Tibial artery (tissue), 4 donors: ENCODE data around the gene DLEC1.

Experiments used
- DNase-seq, 2 donors: peaks; one replicate each; pipeline ENCODE4 v3.0.0-alpha.2; 2019
- H3K27ac ChIP-seq, 2 donors: fragments of 200-600 bp; sonication (generic) in 1 of 2; 1 replicate in 1 of 2; 2 replicates in 1 of 2; pipeline ENCODE4 v1.5.1; 2018 to 2019; ENCODE audit warnings: mild to moderate bottlenecking in 1 of 2
- H3K27me3 ChIP-seq, 2 donors: fragments of 200-600 bp; sonication (generic) in 1 of 2; one replicate each; pipeline versions ENCODE4 v1.5.1 to v1.6.0; 2016 to 2019
- H3K36me3 ChIP-seq, 3 donors: fragments of 200-600 bp; sonication (generic) in 2 of 3; one replicate each; pipeline ENCODE4 v1.5.1; 2016 to 2019; ENCODE audit warnings: mild to moderate bottlenecking in 2 of 3
- H3K4me1 ChIP-seq, 4 donors: fragments of 200-600 bp; sonication (generic) in 2 of 4; 1 replicate in 3 of 4; 2 replicates in 1 of 4; pipeline ENCODE4 v1.5.1; 2016 to 2019
- H3K4me3 ChIP-seq, 2 donors: fragments of 200-600 bp; sonication (generic) in 1 of 2; 1 replicate in 1 of 2; 2 replicates in 1 of 2; pipeline ENCODE4 v1.5.1; 2018 to 2019; ENCODE audit warnings: mild to moderate bottlenecking in 2 of 2
- H3K9me3 ChIP-seq, 3 donors: fragments of 200-600 bp; sonication (generic) in 1 of 3; one replicate each; pipeline ENCODE4 v1.5.1; 2016 to 2019
- CTCF ChIP-seq, 2 experiments: fragments of 200-600 bp in 1 of 2; fragments of 450-650 bp in 1 of 2; IDR thresholded peaks; one replicate each; pipeline ENCODE4 v1.5.1; 2017 to 2019; ENCODE audit warnings: antibody characterized with exemption in 2 of 2, mild to moderate bottlenecking in 1 of 2, moderate library complexity in 1 of 2
- intact Hi-C: fragments of 100-400 bp; cut with DNase I; formaldehyde crosslinking; loops from one replicate; pipeline ENCODE4 v1.15.0; 2023; ENCODE audit warnings: low total_unique reads

Gene DLEC1

DNA sequence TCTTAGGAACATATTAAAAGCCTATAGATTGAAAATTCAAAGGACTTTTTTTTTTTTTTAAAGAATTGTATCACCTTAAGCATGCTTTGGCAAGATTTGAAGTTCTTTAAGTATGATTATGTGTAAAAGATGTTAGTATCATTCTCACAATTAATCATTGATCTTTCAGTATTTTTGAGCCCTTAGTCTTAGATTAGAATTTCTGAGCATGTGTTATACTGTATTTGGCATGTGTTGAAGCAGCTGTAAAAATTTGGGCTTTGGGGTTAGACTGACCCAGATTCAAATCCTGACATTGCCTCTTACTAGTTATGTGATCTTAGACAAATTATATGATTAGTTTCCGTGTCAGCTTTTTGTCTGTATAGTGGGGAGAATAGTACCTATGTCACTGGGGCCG is 132.6 kb downstream of the DLEC1 start:
- Histone ChIP-seq H3K27me3 (no peaks in the 10 kb centered on the region), H3K4me3 (no peak overlapping the region), H3K4me1 (peaks cover 0 to 77% (median 17%) of the 10 kb centered on the region in 4 donors), H3K9me3 (no peaks in the 10 kb centered on the region), H3K27ac (no peak overlapping the region), H3K36me3 (no peaks in the 10 kb centered on the region)
- no peak for DNase-seq
- intact Hi-C loops: no loop called here
- TF ChIP-seq CTCF (IDR thresholded peaks at IDR 0.05): no peak
